ENCODE measurements around the gene CAMK1D. TPM values are rescaled to one million over a fixed set of nuclear protein-coding genes. Genes with fewer than 3 reads are reported as not detected.
"Not testable (repeated sequence)": the region's sequence is repeated elsewhere in the genome, so short reads cannot be mapped to it uniquely, and the experiment has no call there.

CAMK1D gene
- 10 to 100 TPM in 1 of 3 donors, 1 to 10 TPM in 2; 4.4 to 17.3 (median 5.2) TPM for total RNA-seq

GRCh38 chr10:12348870-12349628, at the start of gene CAMK1D:
TSS of gene CAMK1D (plus strand) at chr10:12349547.
- Histone ChIP-seq H3K36me3 (no peaks in the 10 kb centered on the region), H3K27me3 (no peaks in the 10 kb centered on the region), H3K4me3 (peak within 1 kb of the TSS; percentile 70 to 86 (median 74)), H3K9me3 (no peaks in the 10 kb centered on the region), H3K27ac (peak within 1 kb of the TSS; percentile 73 to 91), H3K4me1 (no peaks in the 10 kb centered on the region)
- peak; percentile 34 to 70 for DNase-seq (ENCODE audit: low spot score in 2 of 2)
- intact Hi-C loops (cut with DNase I; ENCODE audit: low total_unique reads), result no loop called here
- TF ChIP-seq POLR2AphosphoS5 (IDR thresholded peaks at IDR 0.05) (no peak), CTCF (IDR thresholded peaks at IDR 0.05) (no peak), POLR2A (IDR thresholded peaks at IDR 0.05) (no peak)

- H3K4me3 ChIP-seq; H3K27me3 ChIP-seq; H3K9me3 ChIP-seq; H3K27ac ChIP-seq; intact Hi-C loops (cut with DNase I; ENCODE audit: low total_unique reads); H3K4me1 ChIP-seq; DNase-seq (ENCODE audit: low spot score in 2 of 2); H3K36me3 ChIP-seq: not testable (repeated sequence)
Measured at GRCh38 chr10:12301036-12301435, 48.3 kb upstream of the CAMK1D start.

GRCh38 chr10:12308057-12308456, 41.3 kb upstream of the CAMK1D start:
- Histone ChIP-seq H3K4me1 (no peaks in the 10 kb centered on the region), H3K36me3 (no peaks in the 10 kb centered on the region), H3K27ac (no peak overlapping the region), H3K4me3 (no peak overlapping the region), H3K9me3 (no peaks in the 10 kb centered on the region), H3K27me3 (no peaks in the 10 kb centered on the region)
- intact Hi-C loops (cut with DNase I; ENCODE audit: low total_unique reads), result no loop called here
- TF ChIP-seq POLR2AphosphoS5 (IDR thresholded peaks at IDR 0.05), result no peak
- no peak for TF ChIP-seq POLR2A (IDR thresholded peaks at IDR 0.05)
- no peak for TF ChIP-seq CTCF (IDR thresholded peaks at IDR 0.05)
- no peak for DNase-seq (ENCODE audit: low spot score in 2 of 2)

- H3K4me1 ChIP-seq, result no peaks in the 10 kb centered on the region
- no peak for TF ChIP-seq POLR2AphosphoS5 (IDR thresholded peaks at IDR 0.05)
- no peak for TF ChIP-seq POLR2A (IDR thresholded peaks at IDR 0.05)
- no peak for TF ChIP-seq CTCF (IDR thresholded peaks at IDR 0.05)
- no peaks in the 10 kb centered on the region for H3K9me3 ChIP-seq
- H3K27ac ChIP-seq, result no peak overlapping the region
- DNase-seq (ENCODE audit: low spot score in 2 of 2), result no peak
- no peaks in the 10 kb centered on the region for H3K27me3 ChIP-seq
- H3K4me3 ChIP-seq, result no peak overlapping the region
- no peaks in the 10 kb centered on the region for H3K36me3 ChIP-seq
- intact Hi-C loops (cut with DNase I; ENCODE audit: low total_unique reads), result no loop called here
Measured at GRCh38 chr10:12308736-12309375, 40.5 kb upstream of the CAMK1D start.

- H3K4me1 ChIP-seq; H3K27ac ChIP-seq; H3K36me3 ChIP-seq; H3K4me3 ChIP-seq; H3K9me3 ChIP-seq; DNase-seq (ENCODE audit: low spot score in 2 of 2); H3K27me3 ChIP-seq; intact Hi-C loops (cut with DNase I; ENCODE audit: low total_unique reads): not testable (repeated sequence)
Measured at GRCh38 chr10:12309783-12310182, 39.6 kb upstream of the CAMK1D start.

- TF ChIP-seq POLR2AphosphoS5 (IDR thresholded peaks at IDR 0.05) (no peak), POLR2A (IDR thresholded peaks at IDR 0.05) (no peak), CTCF (IDR thresholded peaks at IDR 0.05) (no peak)
- H3K27ac ChIP-seq, result no peak overlapping the region
- intact Hi-C loops (cut with DNase I; ENCODE audit: low total_unique reads), result no loop called here
- H3K36me3 ChIP-seq, result no peaks in the 10 kb centered on the region
- H3K4me1 ChIP-seq, result no peaks in the 10 kb centered on the region
- H3K4me3 ChIP-seq, result no peak overlapping the region
- DNase-seq (ENCODE audit: low spot score in 2 of 2), result no peak
- H3K9me3 ChIP-seq, result no peaks in the 10 kb centered on the region
- H3K27me3 ChIP-seq, result no peaks in the 10 kb centered on the region
Measured at GRCh38 chr10:12314836-12315235, 34.5 kb upstream of the CAMK1D start.

All from breast epithelium (tissue), 4 donors.